GM21390 (cell line): Measurements from ENCODE around the gene EED.

Experiments
- ATAC-seq: cut with Tn5 transposase; IDR thresholded peaks from one replicate; pipeline ENCODE4 v1.9.1; 2021; ENCODE audit not compliant: unreplicated experiment

EED gene, protein sequence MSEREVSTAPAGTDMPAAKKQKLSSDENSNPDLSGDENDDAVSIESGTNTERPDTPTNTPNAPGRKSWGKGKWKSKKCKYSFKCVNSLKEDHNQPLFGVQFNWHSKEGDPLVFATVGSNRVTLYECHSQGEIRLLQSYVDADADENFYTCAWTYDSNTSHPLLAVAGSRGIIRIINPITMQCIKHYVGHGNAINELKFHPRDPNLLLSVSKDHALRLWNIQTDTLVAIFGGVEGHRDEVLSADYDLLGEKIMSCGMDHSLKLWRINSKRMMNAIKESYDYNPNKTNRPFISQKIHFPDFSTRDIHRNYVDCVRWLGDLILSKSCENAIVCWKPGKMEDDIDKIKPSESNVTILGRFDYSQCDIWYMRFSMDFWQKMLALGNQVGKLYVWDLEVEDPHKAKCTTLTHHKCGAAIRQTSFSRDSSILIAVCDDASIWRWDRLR

DNA sequence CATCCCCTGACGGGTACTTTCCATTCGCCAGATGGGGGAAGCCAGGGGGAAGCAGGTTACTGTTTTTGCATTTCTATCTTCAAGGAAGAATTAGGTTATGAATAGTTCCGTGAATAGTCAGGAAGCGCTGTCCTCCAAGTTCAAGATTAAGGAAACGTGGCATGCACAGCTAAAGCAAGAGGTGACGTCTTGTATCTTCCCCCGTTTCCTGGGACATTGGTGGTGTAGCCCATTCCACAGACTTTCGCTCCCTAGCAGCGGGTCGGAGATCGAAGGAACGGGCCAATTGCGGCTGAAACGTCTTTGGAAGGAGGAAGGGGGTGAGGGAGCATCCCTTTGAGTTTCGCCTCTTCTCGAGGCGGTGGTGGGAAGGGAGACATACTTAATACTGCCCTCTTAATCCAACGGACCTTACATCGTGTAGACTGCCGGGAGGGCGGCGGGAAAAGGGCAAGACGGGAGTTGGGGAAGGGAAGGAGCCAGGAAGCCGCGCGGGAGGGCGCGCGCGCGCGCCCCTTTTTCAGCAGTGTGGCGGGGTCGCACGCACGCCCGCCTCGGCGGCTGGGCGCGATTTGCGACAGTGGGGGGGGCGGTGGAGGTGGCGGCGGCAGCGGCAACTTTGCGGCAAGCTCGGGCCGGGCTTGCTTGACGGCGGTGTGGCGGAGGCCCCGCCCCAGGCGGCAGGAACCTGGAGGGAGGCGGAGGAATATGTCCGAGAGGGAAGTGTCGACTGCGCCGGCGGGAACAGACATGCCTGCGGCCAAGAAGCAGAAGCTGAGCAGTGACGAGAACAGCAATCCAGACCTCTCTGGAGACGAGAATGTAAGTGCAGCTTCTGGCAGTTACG, at the start of gene EED:
Gene EED, plus strand, starts transcription at position 232 of the 847 bp plus-strand sequence. Its CDS starts 477 bp downstream, at position 709.
- ATAC-seq = peak; percentile 53

DNA sequence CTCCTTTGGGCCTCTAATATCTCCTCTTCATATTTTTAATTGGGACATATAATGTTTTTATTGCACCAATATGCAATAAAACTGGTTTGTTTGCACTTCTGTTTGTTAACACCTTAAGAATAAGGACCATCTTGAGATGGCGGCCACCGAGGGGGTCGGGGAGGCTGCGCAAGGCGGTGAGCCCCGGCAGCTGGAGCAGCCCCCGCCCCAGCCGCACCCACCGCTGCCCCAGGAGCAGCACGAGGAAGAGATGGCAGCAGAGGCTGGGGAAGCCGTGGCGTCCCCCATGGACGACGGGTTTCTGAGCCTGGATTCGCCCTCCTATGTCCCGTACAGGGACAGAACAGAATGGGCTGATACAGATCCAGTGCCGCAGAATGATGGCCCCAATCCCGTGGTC, 49.6 kb upstream of the EED start:
- no peak for ATAC-seq

DNA sequence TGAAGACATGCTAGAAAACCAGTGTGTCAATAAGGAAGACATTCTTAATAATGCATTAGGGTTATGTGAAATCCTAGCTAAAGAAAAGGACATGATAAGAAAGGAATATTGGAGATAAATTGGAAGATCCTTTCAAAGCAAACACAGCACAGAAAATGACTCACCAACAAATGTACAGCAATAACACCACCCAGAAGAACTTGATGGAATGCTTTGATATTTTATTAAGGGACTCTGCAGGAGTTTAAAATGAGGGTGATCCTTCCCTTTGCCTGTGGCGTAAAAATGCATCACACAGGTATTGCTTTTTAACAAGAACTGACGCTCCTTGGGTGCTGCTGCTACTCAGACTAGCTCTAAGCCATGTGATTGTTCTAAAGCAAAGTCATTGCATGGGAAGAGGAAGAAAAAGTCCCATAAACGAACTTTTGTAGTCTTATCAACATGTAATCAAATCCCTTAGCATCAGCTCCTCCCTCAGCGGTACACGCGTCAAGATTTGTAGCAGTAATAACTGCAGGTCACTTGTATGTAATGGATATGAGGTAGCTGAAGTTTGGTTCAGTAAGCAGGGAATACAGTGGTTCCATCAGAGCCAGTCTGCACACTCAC, 48.4 kb upstream of the EED start:
- ATAC-seq = no peak

DNA sequence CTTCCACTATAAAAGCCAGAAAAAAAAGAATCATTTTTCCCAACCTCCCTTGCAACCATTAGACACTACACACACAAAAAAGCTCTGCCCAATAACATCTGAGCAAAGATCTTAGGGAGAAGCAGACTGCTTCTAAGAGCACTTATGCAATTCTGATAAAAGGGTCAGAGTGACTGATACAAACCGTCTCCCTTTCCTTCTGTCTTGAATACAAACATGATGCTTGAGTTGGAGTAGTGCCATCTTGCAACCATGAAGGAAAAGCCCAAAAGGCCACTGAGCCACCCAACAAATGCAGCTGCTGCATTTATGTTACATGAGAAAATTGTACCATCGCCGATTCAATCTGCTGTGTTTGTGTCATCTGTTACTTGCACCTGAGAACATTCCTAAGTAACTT, 47.6 kb upstream of the EED start:
- ATAC-seq = no peak

DNA sequence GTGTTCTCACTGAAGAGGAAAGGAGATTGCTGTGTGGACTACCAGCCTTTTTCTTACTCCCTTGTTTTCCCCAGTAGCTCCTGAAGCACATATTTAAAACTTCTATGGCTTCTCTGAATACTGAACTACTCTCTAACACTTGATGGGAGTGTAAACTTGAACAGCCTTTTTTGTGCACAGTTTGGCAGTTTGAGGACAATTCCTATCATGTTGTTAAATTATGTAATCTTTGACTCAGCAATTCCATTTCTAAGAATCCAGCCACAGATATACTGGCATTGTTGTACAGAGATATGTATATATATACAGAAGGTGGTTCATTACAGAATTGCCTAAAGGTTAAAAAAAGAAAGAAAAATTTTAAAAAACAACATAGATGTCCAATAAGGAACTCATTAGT, 47.1 kb upstream of the EED start:
- no peak for ATAC-seq

DNA sequence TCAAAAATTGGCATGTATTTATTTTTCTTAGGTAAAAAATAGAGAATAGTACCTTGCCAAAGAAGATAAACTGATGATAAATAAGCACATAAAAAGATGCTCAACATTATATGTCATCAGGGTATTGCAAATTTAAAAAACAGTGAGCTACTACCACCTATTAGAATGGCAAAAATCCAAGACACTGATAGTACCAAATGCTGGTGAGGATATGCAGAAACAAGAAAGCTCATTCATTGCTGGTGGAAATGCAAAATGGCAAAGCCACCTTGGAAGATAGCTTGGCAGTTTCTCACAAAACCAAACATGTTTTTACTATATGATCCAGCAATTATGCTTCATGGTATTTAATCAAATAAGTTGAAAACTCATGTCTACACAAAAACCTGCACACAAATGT, 46.4 kb upstream of the EED start:
- ATAC-seq = no peak

DNA sequence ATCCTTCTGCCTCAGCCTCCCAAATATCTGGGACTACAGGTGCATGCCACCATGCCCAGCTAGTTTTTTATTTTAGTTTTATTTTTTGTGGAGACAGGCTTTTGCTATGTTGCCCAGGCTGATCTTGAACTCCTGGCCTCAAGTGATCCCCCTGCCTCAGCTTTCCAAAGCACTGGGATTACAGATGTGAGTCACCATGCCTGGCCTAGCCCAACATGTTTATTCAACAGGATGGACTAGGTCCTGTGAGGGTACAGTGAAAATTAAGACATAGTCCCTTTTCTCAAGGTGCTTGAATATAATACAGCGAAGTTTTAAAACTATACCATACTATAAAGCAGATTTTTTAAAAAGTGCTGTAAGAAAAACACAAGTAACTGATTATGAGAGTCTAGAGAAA, 45.2 kb upstream of the EED start:
- ATAC-seq = no peak

DNA sequence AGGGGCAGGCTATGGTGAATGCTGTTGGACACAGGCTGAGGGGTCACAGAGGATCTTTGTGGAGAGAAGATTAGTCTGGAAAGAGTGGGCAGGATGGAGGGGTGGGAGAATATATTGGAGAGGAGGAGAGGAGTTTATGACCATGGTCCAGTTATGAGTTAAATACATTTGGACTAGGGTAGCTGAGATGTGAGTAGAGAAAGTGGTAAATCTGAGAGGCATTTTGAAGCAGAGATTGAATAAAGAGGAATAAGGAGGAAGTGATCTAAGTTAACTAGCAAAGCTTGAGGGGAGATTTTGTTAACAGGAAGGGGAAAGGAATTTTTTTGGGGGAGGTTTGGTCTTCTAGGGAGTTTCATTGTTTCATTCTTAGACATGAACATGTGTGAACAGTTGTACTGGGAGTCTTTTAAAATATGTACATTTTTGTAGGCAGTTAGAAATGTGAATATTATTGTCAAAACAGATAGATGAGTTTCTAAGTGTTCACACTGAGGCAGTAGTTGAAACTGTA, 43.1 kb upstream of the EED start:
- no peak for ATAC-seq

DNA sequence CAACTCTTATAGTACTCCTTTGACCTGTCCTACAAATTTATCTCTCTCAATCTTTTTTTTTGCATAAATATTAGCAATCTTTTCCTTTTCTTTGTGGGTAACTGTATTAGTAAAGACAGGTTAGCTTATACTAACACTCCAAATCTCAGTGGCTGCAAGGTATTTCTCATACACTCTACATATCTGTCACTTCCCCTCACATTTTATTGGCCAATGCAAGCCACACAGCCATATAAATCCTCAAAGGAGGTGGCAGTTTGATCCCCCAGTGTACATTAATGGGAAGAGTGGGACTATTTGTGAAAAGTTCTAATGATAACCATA, 42.6 kb upstream of the EED start:
- no peak for ATAC-seq

DNA sequence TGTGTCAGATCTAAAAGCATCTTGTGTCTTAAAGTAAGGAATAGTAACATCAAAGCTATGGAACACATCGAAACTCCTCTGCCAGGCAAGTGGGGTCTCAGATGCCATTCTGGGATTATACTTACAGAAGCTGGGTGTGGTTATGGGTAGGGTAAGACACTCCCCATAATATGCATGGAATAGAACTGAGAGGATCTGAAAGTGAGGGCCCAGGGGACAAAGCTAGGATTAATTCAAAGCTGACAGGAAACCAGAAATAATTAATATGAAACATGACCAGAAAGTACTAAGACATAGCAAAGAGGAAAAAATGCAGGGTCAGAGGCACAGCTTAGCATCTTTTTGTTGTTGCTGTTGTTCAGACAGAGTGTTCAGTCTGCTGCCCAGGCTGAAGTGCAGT, 40.2 kb upstream of the EED start:
- no peak for ATAC-seq

DNA sequence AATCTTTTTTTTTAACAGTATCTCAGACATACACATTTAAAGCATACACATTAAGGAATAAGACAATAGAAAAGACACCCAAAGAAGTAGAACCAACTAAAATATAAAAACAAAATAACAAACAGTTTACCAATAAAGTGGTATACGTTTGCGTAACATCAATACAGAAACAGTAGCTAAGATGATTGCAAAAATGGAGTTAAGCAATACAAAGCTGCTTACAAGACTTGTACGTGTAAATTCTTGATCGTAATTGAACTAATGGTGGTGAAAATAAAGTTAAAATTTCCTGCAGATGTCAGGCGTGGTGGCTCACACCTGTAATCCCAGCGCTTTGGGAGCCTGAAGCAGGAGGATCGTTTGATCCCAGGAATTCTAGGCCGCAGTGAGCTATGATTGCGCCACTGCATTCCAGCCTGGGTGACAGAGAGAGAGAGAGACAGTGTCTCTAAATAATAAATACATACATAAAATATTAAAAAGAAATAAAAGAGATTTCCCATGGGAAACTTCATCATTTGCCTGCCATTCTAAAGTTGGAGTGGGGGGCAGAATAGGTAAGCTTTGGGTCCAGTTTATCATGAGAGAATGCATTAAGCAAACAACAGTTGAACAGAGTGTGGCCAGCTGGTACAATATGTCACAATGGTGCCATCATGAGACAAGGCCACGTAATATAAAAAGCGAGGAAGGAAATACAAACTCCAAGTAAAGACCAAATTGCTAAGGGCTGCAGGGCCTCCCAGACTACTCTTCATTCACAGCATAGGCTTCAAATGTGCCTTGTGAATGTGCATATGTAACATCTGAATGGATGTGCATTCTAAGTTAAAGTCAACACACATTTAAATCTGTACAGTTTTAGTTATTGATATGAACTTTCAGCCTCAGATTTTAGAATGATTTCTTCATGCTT, 38.9 kb upstream of the EED start:
- ATAC-seq = no peak

DNA sequence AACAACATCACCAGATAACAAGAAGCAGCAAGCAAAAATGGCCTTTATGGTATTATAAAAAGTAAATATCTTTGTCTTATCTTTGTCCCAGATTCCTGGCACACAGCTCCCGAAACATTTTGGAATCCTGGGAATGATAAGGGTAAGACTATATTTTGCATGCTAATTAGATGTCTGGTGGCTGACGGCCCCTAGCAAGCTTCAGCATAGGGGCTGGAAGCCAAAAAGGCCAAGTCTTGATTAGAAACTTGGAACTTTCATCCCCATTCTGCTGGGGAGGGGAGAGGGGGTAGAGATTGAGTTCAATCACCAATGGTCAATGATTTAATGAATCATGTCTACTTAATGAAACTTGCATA, 38.2 kb upstream of the EED start:
- ATAC-seq = no peak

DNA sequence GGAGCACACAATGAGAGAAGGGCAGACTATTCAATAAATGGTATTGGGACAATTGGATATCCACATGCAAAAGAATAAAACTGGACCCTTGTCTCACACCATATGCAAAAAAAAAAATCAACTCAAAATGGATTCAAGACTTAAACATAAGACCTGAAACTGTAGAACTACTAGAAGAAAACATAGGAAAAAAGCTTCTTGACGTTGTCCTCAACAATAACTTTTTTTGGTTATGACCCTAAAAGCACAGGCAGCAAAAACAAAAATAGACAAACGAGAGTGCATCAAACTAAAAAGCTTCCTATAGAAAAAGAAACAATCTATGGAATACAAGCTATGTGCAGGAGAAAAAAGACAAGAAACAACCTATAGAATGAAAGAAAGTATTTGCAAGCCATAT, 37.1 kb upstream of the EED start:
- no peak for ATAC-seq

DNA sequence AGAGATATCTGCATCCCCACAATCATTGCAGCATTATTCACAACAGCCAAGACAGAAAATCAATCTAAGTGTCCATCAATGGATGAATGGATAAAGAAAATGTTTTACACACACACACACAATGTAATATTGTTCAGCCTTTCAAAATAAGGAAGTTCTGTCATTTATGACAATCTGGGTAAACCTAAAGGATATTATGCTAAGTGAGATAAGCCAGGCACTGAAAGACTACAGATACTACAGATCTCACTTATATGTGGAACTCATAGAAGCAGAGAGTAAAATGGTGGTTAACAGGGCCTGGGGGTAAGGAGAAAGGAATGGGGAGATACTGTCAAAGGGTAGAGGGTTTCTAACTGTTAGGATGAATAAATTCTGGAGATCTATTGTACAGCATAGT, 36.0 kb upstream of the EED start:
- no peak for ATAC-seq

DNA sequence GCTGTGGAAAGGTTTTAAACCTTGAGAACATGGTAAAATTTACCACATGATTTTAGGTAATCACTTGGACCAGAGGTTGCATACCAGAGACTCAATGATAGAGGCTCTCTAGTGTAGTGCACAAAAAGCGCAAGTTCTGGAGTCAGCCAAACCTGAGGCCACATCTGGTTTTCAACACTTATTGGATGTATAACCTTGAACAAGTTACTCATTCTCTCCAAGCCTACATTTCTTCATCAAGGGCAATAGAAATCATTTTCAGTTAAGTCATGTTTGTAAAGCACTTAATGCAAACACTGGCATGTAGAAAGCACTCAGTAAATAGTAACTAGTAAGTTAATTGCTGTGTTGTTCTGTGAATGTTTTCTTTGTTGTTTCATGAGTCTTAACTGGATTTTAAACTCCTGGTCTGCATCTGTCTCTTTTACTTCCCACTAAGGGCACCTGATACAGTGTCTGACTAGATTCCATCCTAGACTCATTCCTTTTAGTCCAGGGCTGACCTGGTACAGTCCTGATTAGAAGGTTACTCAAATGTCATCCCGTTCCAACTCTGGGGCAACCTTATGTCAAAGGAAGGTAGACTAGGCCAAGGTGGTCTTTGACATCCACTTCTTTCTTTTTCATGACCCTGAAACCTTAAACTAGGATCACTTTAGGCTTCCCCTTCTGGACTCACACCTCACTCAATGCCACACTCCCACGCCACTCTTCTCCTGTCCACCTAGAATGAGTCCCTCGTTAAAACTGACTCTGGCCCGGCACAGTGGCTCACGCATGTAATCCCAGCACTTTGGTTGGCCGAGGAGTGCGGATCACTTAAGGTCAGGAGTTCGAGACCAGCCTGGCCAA, 34.5 kb upstream of the EED start:
- ATAC-seq = no peak

DNA sequence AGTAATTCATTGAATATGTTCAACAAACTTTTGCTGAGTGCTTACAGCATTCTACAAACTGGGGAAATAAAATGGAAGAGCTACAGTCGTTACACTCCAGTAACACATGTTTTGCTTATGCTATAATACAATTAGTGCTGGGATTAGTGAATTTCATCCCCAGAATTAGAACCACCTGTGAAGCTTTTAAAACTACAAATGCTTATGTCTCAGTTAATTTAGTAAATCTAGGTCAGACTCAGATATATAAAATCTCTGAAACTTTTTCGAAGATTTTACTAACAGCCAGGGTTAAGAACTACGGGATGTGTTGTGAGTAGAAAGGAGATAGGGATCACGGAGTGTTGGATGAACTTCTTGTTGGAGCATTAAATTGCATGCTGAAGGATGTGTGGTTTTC, 33.7 kb upstream of the EED start:
- no peak for ATAC-seq

DNA sequence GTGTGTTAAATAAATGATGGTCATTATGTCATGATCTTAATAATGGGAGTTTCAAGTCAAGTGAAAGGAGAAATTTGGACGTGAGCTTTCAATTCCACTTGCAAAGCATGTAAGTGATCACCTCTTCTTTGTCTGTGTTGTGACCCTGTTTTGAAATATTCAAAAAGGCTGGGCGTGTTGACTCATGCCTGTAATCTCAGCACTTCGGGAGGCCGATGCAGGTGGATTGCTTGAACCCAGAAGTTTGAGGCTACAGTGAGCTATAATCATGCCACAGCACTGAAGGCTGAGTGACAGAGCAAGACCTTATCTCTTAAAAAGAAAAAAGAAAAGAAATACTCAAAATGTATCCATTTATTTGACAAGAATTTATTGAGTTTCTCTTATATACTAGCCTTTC, 32.9 kb upstream of the EED start:
- peak; percentile 64 for ATAC-seq

DNA sequence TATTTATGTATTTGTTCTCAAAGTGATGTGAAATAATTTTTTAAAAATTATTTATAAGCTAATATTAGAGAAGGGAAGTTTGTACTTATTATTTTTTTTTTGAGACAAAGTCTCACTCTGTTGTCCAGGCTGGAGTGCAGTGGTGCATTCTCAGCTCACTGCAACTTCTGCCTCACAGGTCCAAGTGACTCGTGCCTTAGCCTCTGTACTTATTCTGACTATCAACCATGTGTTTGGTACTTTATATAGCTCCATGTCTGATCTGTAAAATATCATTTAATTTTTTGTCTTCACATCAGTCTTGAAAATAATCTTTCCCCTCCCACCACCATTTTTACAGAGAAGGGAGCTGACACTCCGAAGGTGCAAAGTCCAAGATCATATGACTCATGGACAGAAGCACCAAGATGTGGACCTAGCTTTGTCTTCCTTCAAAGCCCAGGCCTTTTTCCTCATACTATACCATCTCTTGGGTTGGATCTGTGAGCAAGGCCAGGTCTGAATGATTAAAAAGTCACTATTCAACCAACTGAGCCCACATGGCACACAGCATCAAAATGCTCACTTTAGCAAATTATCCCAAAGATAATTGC, 32.4 kb upstream of the EED start:
- no peak for ATAC-seq

DNA sequence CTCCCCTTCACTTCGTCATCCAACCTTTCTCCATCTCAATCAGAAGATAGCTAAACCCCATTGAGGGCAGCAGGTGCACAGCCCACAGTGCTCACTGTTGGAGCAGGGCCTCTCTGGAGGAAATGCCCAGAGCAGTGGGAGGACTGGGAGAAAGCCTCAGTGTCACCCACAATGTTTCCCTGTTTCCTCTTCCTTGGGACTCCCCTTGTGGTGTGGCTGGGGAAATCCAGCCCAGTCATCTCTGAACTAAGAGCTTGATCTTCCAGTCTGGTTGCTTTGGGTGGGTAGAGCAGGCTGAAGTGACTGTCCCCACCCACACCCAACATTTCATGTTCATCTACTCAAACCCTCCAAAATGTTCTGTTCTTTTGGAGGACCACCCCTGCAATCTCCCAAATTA, 29.8 kb upstream of the EED start:
- peak; percentile 45 for ATAC-seq
